PC-9 (cell line): Measurements from ENCODE around the gene NOB1. TPM values are rescaled to one million over a fixed set of nuclear protein-coding genes. Genes with fewer than 3 reads are reported as not detected.
A peak's percentile ranks its signal among the peaks of the same experiment; 100 is the strongest.

ENCODE experiments used
- BruUV-seq: library from RNA; stranded (reverse); fragments of 400-500 nt; replicated peaks from 2 replicates; lab custom pipeline; 2021; lab: Mats Ljungman, UMichigan
- CTCF ChIA-PET: fragments of 300-600 bp; sonication (Branson Sonifier 250); formaldehyde crosslinking; loops from one replicate; lab custom pipeline; 2022; ENCODE audit warnings: antibody characterized with exemption; lab: Charles Lee
- POLR2A ChIA-PET: fragments of 300-600 bp; sonication (Branson Sonifier 250); formaldehyde crosslinking; loops from one replicate; lab custom pipeline; 2022; ENCODE audit warnings: antibody characterized with exemption; ENCODE audit not compliant: unreplicated experiment; lab: Charles Lee
- DNase-seq, 2 experiments: peaks; one replicate each; pipeline versions ENCODE4 v3.0.0 to v3.0.0-alpha.2; 2015 to 2022; ENCODE audit warnings: mixed read lengths in 1 of 2
- H2AFZ ChIP-seq: fragments of 200-600 bp; sonication (generic); 2 replicates; pipeline ENCODE4 v1.8.1; 2017; ENCODE audit warnings: antibody characterized with exemption
- H3F3A ChIP-seq: fragments of 200-600 bp; sonication (generic); 2 replicates; pipeline ENCODE4 v1.8.1; 2017; ENCODE audit warnings: antibody characterized with exemption, mild to moderate bottlenecking, low read depth; ENCODE audit not compliant: insufficient read depth
- H3K27ac ChIP-seq: fragments of 200-600 bp; sonication (generic); 2 replicates; pipeline ENCODE4 v1.6.1; 2016; ENCODE audit warnings: mixed run types
- H3K27me3 ChIP-seq: fragments of 200-600 bp; sonication (generic); 2 replicates; pipeline ENCODE4 v1.6.1; 2016; ENCODE audit warnings: low read depth, mixed run types; ENCODE audit not compliant: insufficient read depth
- H3K36me3 ChIP-seq: fragments of 200-600 bp; sonication (generic); 2 replicates; pipeline ENCODE4 v1.6.1; 2016; ENCODE audit warnings: low read depth, mixed run types
- H3K4me1 ChIP-seq: fragments of 200-600 bp; sonication (generic); replicated peaks from 2 replicates; pipeline ENCODE4 v1.6.1; 2016; ENCODE audit warnings: mixed run types; ENCODE audit not compliant: insufficient read depth
- H3K4me2 ChIP-seq: fragments of 200-600 bp; sonication (generic); 2 replicates; pipeline ENCODE4 v1.6.1; 2017; ENCODE audit warnings: mixed run types
- H3K4me3 ChIP-seq: fragments of 200-600 bp; sonication (generic); 2 replicates; pipeline ENCODE4 v1.6.1; 2016; ENCODE audit warnings: mixed run types
- H3K79me2 ChIP-seq: fragments of 200-600 bp; sonication (generic); 2 replicates; pipeline ENCODE4 v1.6.1; 2017; ENCODE audit warnings: low read depth, mixed run types
- H3K9me2 ChIP-seq: fragments of 200-600 bp; sonication (generic); 2 replicates; pipeline ENCODE4 v1.8.1; 2017; ENCODE audit warnings: mild to moderate bottlenecking; ENCODE audit not compliant: insufficient read depth
- H3K9me3 ChIP-seq: fragments of 200-600 bp; sonication (generic); 2 replicates; pipeline ENCODE4 v1.8.1; 2016; ENCODE audit warnings: low read depth; ENCODE audit not compliant: insufficient read depth
- H4K20me1 ChIP-seq: fragments of 200-600 bp; sonication (generic); 2 replicates; pipeline ENCODE4 v1.8.1; 2017; ENCODE audit not compliant: insufficient read depth
- CTCF ChIP-seq: fragments of 200-600 bp; sonication (generic); conservative IDR thresholded peaks from 2 replicates; pipeline ENCODE4 v1.6.1; 2017; ENCODE audit warnings: mixed run types, antibody characterized with exemption, mild to moderate bottlenecking, moderate library complexity
- EZH2 ChIP-seq: fragments of 200-600 bp; sonication (generic); IDR thresholded peaks from 2 replicates; pipeline ENCODE4 v1.8.0; 2017; ENCODE audit warnings: antibody characterized with exemption, low read depth
- intact Hi-C: fragments of 100-400 bp; cut with micrococcal nuclease; formaldehyde crosslinking; loops from one replicate; pipeline ENCODE4 v1.10.0; 2022; ENCODE audit not compliant: unreplicated experiment
- total RNA-seq: library from RNA; stranded (reverse); gene quantifications from 2 replicates; pipeline ENCODE4 v1.2.3, GENCODE V29; 2021

The NOB1 gene
- total RNA-seq, 1 experiment from 2014 or later = 66.9 TPM

- no peak for DNase-seq
- no peaks in the 10 kb centered on the region; the same call in 1 of the 2 replicates for H3K36me3 ChIP-seq
- H4K20me1 ChIP-seq = peaks cover 14% of the 10 kb centered on the region; the same call in 1 of the 2 replicates
- BruUV-seq = no TSS peak
- H3K4me2 ChIP-seq = no peak overlapping the region
- no peaks in the 10 kb centered on the region for H3K9me2 ChIP-seq
- intact Hi-C loops = no loop called here
- H3K27ac ChIP-seq = no peak overlapping the region
- no peaks in the 10 kb centered on the region for H3K4me1 ChIP-seq
- TF ChIP-seq CTCF (no peak), EZH2 (no peak)
- ChIA-PET POLR2A (no interaction called here), CTCF (interaction anchor here (0.5 kb wide), 1 partner anchor 136 kb away, joined by 10 read pairs; no protein-coding TSS in a partner anchor)
- 0 out of 2 replicates have a peak, but pooled peaks cover 5% of the 10 kb centered on the region for H3K79me2 ChIP-seq
- H3K27me3 ChIP-seq = no peaks in the 10 kb centered on the region
- H2AFZ ChIP-seq = no peak overlapping the region
- peaks cover 7% of the 10 kb centered on the region for H3F3A ChIP-seq
- no peak overlapping the region for H3K4me3 ChIP-seq
- no peaks in the 10 kb centered on the region for H3K9me3 ChIP-seq
Measured at GRCh38 chr16:69798466-69798865, 43.7 kb upstream of the NOB1 start.

- CTCF ChIA-PET = no interaction called here
- Histone ChIP-seq H3K79me2 (0 out of 2 replicates have a peak, but pooled peaks cover 5% of the 10 kb centered on the region), H3K4me2 (no peak overlapping the region), H3F3A (peaks cover 7% of the 10 kb centered on the region), H3K4me1 (no peaks in the 10 kb centered on the region), H2AFZ (no peak overlapping the region), H3K27ac (no peak overlapping the region), H3K36me3 (no peaks in the 10 kb centered on the region), H3K27me3 (no peaks in the 10 kb centered on the region), H3K4me3 (no peak overlapping the region), H4K20me1 (peaks cover 17% of the 10 kb centered on the region; the same call in 1 of the 2 replicates), H3K9me3 (no peaks in the 10 kb centered on the region), H3K9me2 (no peaks in the 10 kb centered on the region)
- POLR2A ChIA-PET = no interaction called here
- TF ChIP-seq EZH2 (no peak), CTCF (peak; percentile 88)
- no TSS peak for BruUV-seq
- DNase-seq = peak; percentile 8 to 43
- intact Hi-C loops = loop anchor here (1.0 kb wide), 1 partner anchor 134 kb away; no protein-coding TSS in a partner anchor
Measured at GRCh38 chr16:69796285-69797118, 41.8 kb upstream of the NOB1 start.

GRCh38 chr16:69794486-69794885, 39.8 kb upstream of the NOB1 start:
- H3K9me2 ChIP-seq = no peaks in the 10 kb centered on the region
- no peak overlapping the region for H3K27ac ChIP-seq
- POLR2A ChIA-PET = interaction anchor here (0.7 kb wide), 1 partner anchor 136 kb away, joined by 6 read pairs; no protein-coding TSS in a partner anchor
- TF ChIP-seq CTCF (no peak), EZH2 (no peak)
- H3K36me3 ChIP-seq = no peaks in the 10 kb centered on the region
- no peak overlapping the region for H2AFZ ChIP-seq
- no peak overlapping the region for H3K4me2 ChIP-seq
- peaks cover 7% of the 10 kb centered on the region for H3F3A ChIP-seq
- no peak for DNase-seq
- H3K4me3 ChIP-seq = no peak overlapping the region
- H3K79me2 ChIP-seq = 0 out of 2 replicates have a peak, but pooled peaks cover 5% of the 10 kb centered on the region
- H4K20me1 ChIP-seq = peaks cover 17% of the 10 kb centered on the region; the same call in 1 of the 2 replicates
- H3K9me3 ChIP-seq = no peaks in the 10 kb centered on the region
- CTCF ChIA-PET = interaction anchor here (0.7 kb wide), 1 partner anchor 136 kb away, joined by 3 read pairs; no protein-coding TSS in a partner anchor
- intact Hi-C loops = no loop called here
- H3K4me1 ChIP-seq = no peaks in the 10 kb centered on the region
- BruUV-seq = no TSS peak
- H3K27me3 ChIP-seq = no peaks in the 10 kb centered on the region
